ENCODE measurements around the gene IFIT3.
"Not testable (repeated sequence)": the region's sequence is repeated elsewhere in the genome, so short reads cannot be mapped to it uniquely, and the experiment has no call there.

GRCh38 chr10:89330014-89330413 lies 2.2 kb downstream of the IFIT3 start:
- not testable (repeated sequence) for TF ChIP-seq CTCF (IDR thresholded peaks at IDR 0.05 in 8 of 11, conservative IDR thresholded peaks at IDR 0.05 in 3 of 11); POLR2A (IDR thresholded peaks at IDR 0.05); POLR2AphosphoS5 (IDR thresholded peaks at IDR 0.05)
